IMR-90 (cell line): ENCODE results near the gene AGAP9. TPM values are rescaled to one million over a fixed set of nuclear protein-coding genes. Genes with fewer than 3 reads are reported as not detected.
A peak's percentile ranks its signal among the peaks of the same experiment; 100 is the strongest.

Experiments used
- ATAC-seq: fragments of 200-7000 bp; cut with Tn5 transposase; 2 replicates; pipeline ENCODE4 v1.9.1; 2020; ENCODE audit warnings: low read depth, mild to moderate bottlenecking, moderate library complexity
- BruUV-seq: library from RNA; stranded (reverse); fragments of 400-500 nt; replicated peaks from 2 replicates; lab custom pipeline; 2021; lab: Mats Ljungman, UMichigan
- CTCF ChIA-PET: fragments of 300-600 bp; formaldehyde crosslinking; extraction: SDS; loops from one replicate; lab custom pipeline; 2021; ENCODE audit warnings: antibody characterized with exemption; lab: Yijun Ruan, JAX
- POLR2A ChIA-PET: fragments of 300-600 bp; sonication (Branson Sonifier 250); formaldehyde crosslinking; loops from one replicate; lab custom pipeline; 2022; ENCODE audit warnings: antibody characterized with exemption; ENCODE audit not compliant: unreplicated experiment; lab: Charles Lee
- DNase-seq: peaks from one replicate; pipeline ENCODE4 v3.0.0; 2013
- H2AFZ ChIP-seq: replicated peaks from 2 replicates; pipeline ENCODE3; 2013; ENCODE audit warnings: low read length, mild to moderate bottlenecking; ENCODE audit not compliant: poor library complexity
- H2AK5ac ChIP-seq: 2 replicates; pipeline ENCODE4 v1.6.1; 2013; ENCODE audit warnings: low read depth, low read length, inconsistent platforms
- H2AK9ac ChIP-seq: replicated peaks from 2 replicates; pipeline ENCODE3; 2013; ENCODE audit warnings: mild to moderate bottlenecking, low read depth, low read length, moderate library complexity; ENCODE audit not compliant: poor library complexity
- H2BK120ac ChIP-seq: 2 replicates; pipeline ENCODE4 v1.6.1; 2013; ENCODE audit warnings: low read depth, low read length, inconsistent platforms
- H2BK15ac ChIP-seq: 3 replicates; pipeline ENCODE4 v1.6.1; 2013; ENCODE audit warnings: low read depth, low read length, inconsistent platforms
- H2BK20ac ChIP-seq: 2 replicates; pipeline ENCODE4 v1.6.1; 2013; ENCODE audit warnings: low read depth, mild to moderate bottlenecking, inconsistent platforms, low read length, moderate library complexity
- H2BK5ac ChIP-seq: 2 replicates; pipeline ENCODE4 v1.6.1; 2013; ENCODE audit warnings: mild to moderate bottlenecking, low read depth, low read length, inconsistent platforms; ENCODE audit not compliant: poor library complexity, severe bottlenecking
- H3K14ac ChIP-seq: replicated peaks from 2 replicates; pipeline ENCODE4 v1.6.1; 2013; ENCODE audit warnings: low read depth, low read length, inconsistent platforms
- H3K18ac ChIP-seq: 2 replicates; pipeline ENCODE4 v1.6.1; 2013; ENCODE audit warnings: low read depth, low read length, control low read depth
- H3K23ac ChIP-seq: 2 replicates; pipeline ENCODE4 v1.6.1; 2013; ENCODE audit warnings: low read depth, low read length, inconsistent platforms
- H3K27ac ChIP-seq: 2 replicates; pipeline ENCODE4 v1.5.1; 2013; ENCODE audit warnings: mild to moderate bottlenecking, control low read depth, low read length; ENCODE audit not compliant: insufficient read depth
- H3K27me3 ChIP-seq: 2 replicates; pipeline ENCODE4 v1.6.1; 2013; ENCODE audit warnings: low read length; ENCODE audit not compliant: control insufficient read depth, insufficient read depth
- H3K36me3 ChIP-seq: 2 replicates; pipeline ENCODE4 v1.6.1; 2013; ENCODE audit warnings: low read length, mixed read lengths; ENCODE audit not compliant: control insufficient read depth, insufficient read depth
- H3K4ac ChIP-seq: 2 replicates; pipeline ENCODE4 v1.6.1; 2013; ENCODE audit warnings: low read depth, low read length, inconsistent platforms
- H3K4me1 ChIP-seq: 2 replicates; pipeline ENCODE4 v1.6.1; 2013; ENCODE audit warnings: low read length, mixed read lengths; ENCODE audit not compliant: control insufficient read depth, insufficient read depth
- H3K4me2 ChIP-seq: 2 replicates; pipeline ENCODE4 v1.6.1; 2013; ENCODE audit warnings: low read depth, mild to moderate bottlenecking, control low read depth, low read length, moderate library complexity
- H3K4me3 ChIP-seq: 2 replicates; pipeline ENCODE4 v1.5.1; 2013; ENCODE audit warnings: low read depth, mild to moderate bottlenecking, control low read depth, low read length, moderate library complexity; ENCODE audit not compliant: insufficient read depth
- H3K56ac ChIP-seq: 2 replicates; pipeline ENCODE4 v1.6.1; 2013; ENCODE audit warnings: low read length, inconsistent platforms; ENCODE audit not compliant: insufficient read depth; ENCODE audit errors: extremely low read depth
- H3K79me1 ChIP-seq, 2 experiments: 2 replicates each; pipeline ENCODE4 v1.6.1; 2013; ENCODE audit warnings: low read length in 2 of 2, inconsistent platforms in 1 of 2, low read depth in 1 of 2
- H3K9ac ChIP-seq: 2 replicates; pipeline ENCODE4 v1.6.1; 2013; ENCODE audit warnings: low read depth, low read length, control low read depth
- H3K9me1 ChIP-seq: 2 replicates; pipeline ENCODE4 v1.6.1; 2013; ENCODE audit warnings: low read length, inconsistent platforms; ENCODE audit not compliant: insufficient read depth
- H3K9me3 ChIP-seq: 2 replicates; pipeline ENCODE4 v1.6.1; 2013; ENCODE audit warnings: low read length; ENCODE audit not compliant: control insufficient read depth, insufficient read depth
- H4K20me1 ChIP-seq: 2 replicates; pipeline ENCODE4 v1.6.1; 2013; ENCODE audit warnings: low read length, inconsistent platforms; ENCODE audit not compliant: insufficient read depth
- H4K5ac ChIP-seq: 2 replicates; pipeline ENCODE4 v1.6.1; 2013; ENCODE audit warnings: mild to moderate bottlenecking, low read depth, low read length, control low read depth
- H4K8ac ChIP-seq, 2 experiments: 2 replicates each; pipeline ENCODE4 v1.6.1; 2013; ENCODE audit warnings: low read depth in 2 of 2, low read length in 2 of 2, control low read depth in 1 of 2, inconsistent platforms in 1 of 2
- H4K91ac ChIP-seq: 2 replicates; pipeline ENCODE4 v1.6.1; 2013; ENCODE audit warnings: low read depth, low read length, inconsistent platforms; ENCODE audit not compliant: insufficient read depth
- CHD1 ChIP-seq: IDR thresholded peaks from 2 replicates; pipeline ENCODE4 v1.6.1; 2012; ENCODE audit warnings: low read depth, low read length, improper control_type of control experiment
- MAFK ChIP-seq: IDR thresholded peaks from 2 replicates; pipeline ENCODE4 v1.6.1; 2012; ENCODE audit warnings: low read depth, low read length, improper control_type of control experiment
- MAZ ChIP-seq: IDR thresholded peaks from 2 replicates; pipeline ENCODE4 v1.6.1; 2012; ENCODE audit warnings: low read depth, mild to moderate bottlenecking, low read length, improper control_type of control experiment, moderate library complexity, borderline replicate concordance
- NFE2L2 ChIP-seq: fragments of 150-350 bp; IDR thresholded peaks from 2 replicates; pipeline ENCODE4 v1.6.1; 2016; ENCODE audit warnings: low read depth, mild to moderate bottlenecking, low read length
- RAD21 ChIP-seq: IDR thresholded peaks from 2 replicates; pipeline ENCODE4 v1.6.1; 2012; ENCODE audit warnings: low read length, improper control_type of control experiment
- RCOR1 ChIP-seq: IDR thresholded peaks from 2 replicates; pipeline ENCODE4 v1.6.1; 2012; ENCODE audit warnings: mild to moderate bottlenecking, low read length, improper control_type of control experiment; ENCODE audit not compliant: insufficient replicate concordance
- WGBS, 2 experiments: methylation state at CpG; one replicate each; pipeline versions ENCODE4 v1.1.5 to v1.1.7; 2013; ENCODE audit warnings: missing lambda C conversion rate in 2 of 2; ENCODE audit not compliant: insufficient read length in 1 of 2; ENCODE audit errors: extremely low coverage in 2 of 2; 5-methylcytosine and 5-hydroxymethylcytosine counted together
- dilution Hi-C: fragments of 300-500 bp; cut with HindIII; formaldehyde crosslinking; loops from one replicate; pipeline ENCODE4 v1.14.3; 2018; ENCODE audit warnings: low sequenced_read_pairs; ENCODE audit not compliant: unreplicated experiment
- in situ Hi-C: fragments of 300-500 bp; cut with MboI; formaldehyde crosslinking; loops from 3 replicates; pipeline ENCODE4 v1.14.3; 2019; ENCODE audit warnings: low sequenced_read_pairs, inconsistent platforms, mixed read lengths
- intact Hi-C: fragments of 100-400 bp; cut with micrococcal nuclease; formaldehyde crosslinking; loops from 2 replicates; pipeline ENCODE4 v1.10.0; 2022
- polyA plus RNA-seq, 3 experiments: library from polyadenylated mRNA; depleted of rRNA; stranded (reverse); fragments of >200 nt; gene quantifications; 2 replicates each; pipeline ENCODE4 v1.2.3, GENCODE V29; 2012; ENCODE audit warnings: low replicate concordance in 1 of 3
- total RNA-seq: library from RNA; depleted of rRNA; stranded (reverse); fragments of >200 nt; gene quantifications from 2 replicates; pipeline ENCODE4 v1.2.3, GENCODE V29; 2012
- TF ChIP-seq, protein P1 (sequence below): fragments of 150-350 bp; IDR thresholded peaks from 2 replicates; pipeline ENCODE4 v1.6.1; 2017; ENCODE audit warnings: mild to moderate bottlenecking, antibody characterized with exemption, low read length, low read depth
- TF ChIP-seq, protein P2 (sequence below): fragments of 150-350 bp; IDR thresholded peaks from 2 replicates; pipeline ENCODE4 v1.6.1; 2016; ENCODE audit warnings: low read depth, mild to moderate bottlenecking, low read length, moderate library complexity, borderline replicate concordance

Gene AGAP9
- total and polyA plus RNA-seq, 2 of the 4 experiments (the other 2 are of a cell fraction), result 3.2 to 11.2 TPM

DNA sequence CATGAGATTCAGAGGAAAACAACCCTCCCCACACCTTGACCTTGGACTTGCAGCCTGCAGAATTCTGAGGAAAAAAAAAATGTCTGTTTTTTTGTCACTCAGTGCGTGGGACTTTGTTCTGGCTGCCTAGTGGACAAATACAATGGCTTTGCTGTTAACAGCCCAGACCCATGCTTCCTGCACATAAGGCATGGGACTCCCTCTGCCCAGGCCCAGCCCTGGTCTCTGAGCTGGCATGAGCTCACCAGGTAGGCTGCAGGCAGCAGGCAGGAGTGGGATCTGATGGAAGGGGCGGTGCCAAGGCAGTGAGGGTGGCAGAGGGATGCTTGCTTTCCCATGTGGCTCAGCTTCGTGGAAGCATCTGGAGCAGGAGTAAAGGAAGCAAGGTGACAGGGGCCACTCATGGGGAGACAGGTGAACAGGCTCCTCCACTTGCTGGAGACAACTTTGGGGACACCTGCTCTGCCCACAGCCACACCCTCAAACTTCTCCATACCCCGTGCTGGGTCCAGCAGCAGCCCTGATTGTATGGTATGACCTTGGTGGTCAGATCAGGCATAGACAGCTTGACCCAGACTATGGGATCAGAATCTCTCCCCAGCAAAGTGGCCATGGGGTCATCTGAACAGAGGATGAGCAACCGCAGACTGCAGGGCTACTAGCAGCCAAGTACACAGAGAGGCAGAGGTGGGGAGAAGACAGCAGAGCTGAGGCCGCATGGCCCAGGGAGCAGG is 66.5 kb downstream of the AGAP9 start:
- H2AK5ac ChIP-seq, result 0 out of 2 replicates have a peak overlapping the region, but pooled peaks have one; percentile 19
- dilution Hi-C loops, result no loop called here
- no peaks in the 10 kb centered on the region for H3K36me3 ChIP-seq
- POLR2A ChIA-PET, result no interaction called here
- no peak overlapping the region for H3K4me2 ChIP-seq
- H4K5ac ChIP-seq, result no peak overlapping the region
- no CpG with 5 or more reads among the region's 6 CpGs for WGBS, 2 experiments
- peaks cover 9% of the 10 kb centered on the region; the same call in 1 of the 2 replicates for H3K9me1 ChIP-seq
- intact Hi-C loops, result no loop called here
- H2BK15ac ChIP-seq, result no peak overlapping the region; the same call in 2 of the 3 replicates
- H3K4me3 ChIP-seq, result no peak overlapping the region
- H3K27me3 ChIP-seq, result peaks cover 20% of the 10 kb centered on the region; the same call in 1 of the 2 replicates
- peak overlapping the region; percentile 68; the same call in 1 of the 2 replicates for H4K91ac ChIP-seq
- no peaks in the 10 kb centered on the region for H3K79me1 ChIP-seq
- peak overlapping the region; percentile 54; the same call in 1 of the 2 replicates for H3K4ac ChIP-seq
- no peak overlapping the region for H3K27ac ChIP-seq
- H3K9me3 ChIP-seq, result no peaks in the 10 kb centered on the region
- H2BK120ac ChIP-seq, result peak overlapping the region; percentile 24
- TF ChIP-seq RAD21, result no peak
- no peak for TF ChIP-seq NFE2L2
- TF ChIP-seq RCOR1, result no peak
- no peak for TF ChIP-seq MAFK
- TF ChIP-seq, protein P1, sequence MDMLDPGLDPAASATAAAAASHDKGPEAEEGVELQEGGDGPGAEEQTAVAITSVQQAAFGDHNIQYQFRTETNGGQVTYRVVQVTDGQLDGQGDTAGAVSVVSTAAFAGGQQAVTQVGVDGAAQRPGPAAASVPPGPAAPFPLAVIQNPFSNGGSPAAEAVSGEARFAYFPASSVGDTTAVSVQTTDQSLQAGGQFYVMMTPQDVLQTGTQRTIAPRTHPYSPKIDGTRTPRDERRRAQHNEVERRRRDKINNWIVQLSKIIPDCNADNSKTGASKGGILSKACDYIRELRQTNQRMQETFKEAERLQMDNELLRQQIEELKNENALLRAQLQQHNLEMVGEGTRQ, result no peak
- TF ChIP-seq CHD1, result no peak
- TF ChIP-seq, protein P2, sequence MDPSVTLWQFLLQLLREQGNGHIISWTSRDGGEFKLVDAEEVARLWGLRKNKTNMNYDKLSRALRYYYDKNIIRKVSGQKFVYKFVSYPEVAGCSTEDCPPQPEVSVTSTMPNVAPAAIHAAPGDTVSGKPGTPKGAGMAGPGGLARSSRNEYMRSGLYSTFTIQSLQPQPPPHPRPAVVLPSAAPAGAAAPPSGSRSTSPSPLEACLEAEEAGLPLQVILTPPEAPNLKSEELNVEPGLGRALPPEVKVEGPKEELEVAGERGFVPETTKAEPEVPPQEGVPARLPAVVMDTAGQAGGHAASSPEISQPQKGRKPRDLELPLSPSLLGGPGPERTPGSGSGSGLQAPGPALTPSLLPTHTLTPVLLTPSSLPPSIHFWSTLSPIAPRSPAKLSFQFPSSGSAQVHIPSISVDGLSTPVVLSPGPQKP, result no peak
- TF ChIP-seq MAZ, result no peak
- H2AFZ ChIP-seq, result no peak overlapping the region
- H3K9ac ChIP-seq, result no peak overlapping the region
- no peak overlapping the region; a peak in 1 of 4 replicates for H4K8ac ChIP-seq
- DNase-seq (no peak), ATAC-seq (no peak)
- no peak overlapping the region for H2BK5ac ChIP-seq
- H4K20me1 ChIP-seq, result no peaks in the 10 kb centered on the region
- no TSS peak for BruUV-seq
- in situ Hi-C loops, result no loop called here
- H2BK20ac ChIP-seq, result no peak overlapping the region
- CTCF ChIA-PET, result interaction anchor here (1.2 kb wide), 1 partner anchor 61 kb away, joined by 3 read pairs; no protein-coding TSS in a partner anchor
- no peak overlapping the region for H3K23ac ChIP-seq
- peaks cover 11% of the 10 kb centered on the region for H3K4me1 ChIP-seq
- no peak overlapping the region for H3K56ac ChIP-seq
- H2AK9ac ChIP-seq, result no peak overlapping the region
- H3K18ac ChIP-seq, result 0 out of 2 replicates have a peak overlapping the region, but pooled peaks have one; percentile 15
- H3K14ac ChIP-seq, result 0 out of 2 replicates have a peak overlapping the region, but pooled peaks have one; percentile 1
